HEK293 (cell line): ENCODE results near the gene GCSAM.

Experiments used
- ATF2 ChIP-seq: fragments of 450-650 bp; formaldehyde crosslinking; IDR thresholded peaks from 2 replicates; pipeline ENCODE4 v1.5.1; 2016; ENCODE audit warnings: missing biosample characterization, missing genetic modification characterization, low read depth
- OSR2 ChIP-seq: fragments of 450-650 bp; formaldehyde crosslinking; IDR thresholded peaks from 2 replicates; pipeline ENCODE4 v1.5.1; 2016; ENCODE audit warnings: missing biosample characterization, missing genetic modification characterization

- TF ChIP-seq OSR2 (tag by site-specific recombination) (no peak), ATF2 (tag by site-specific recombination) (no peak)
Observed at GRCh38 chr3:112149136-112149535, 16.1 kb upstream of the GCSAM start.
